Colonic mucosa (tissue), 4 donors: ENCODE data around the gene KLF1. TPM values are rescaled to one million over a fixed set of nuclear protein-coding genes. Genes with fewer than 3 reads are reported as not detected.

Source experiments
- DNase-seq: peaks from one replicate; pipeline ENCODE4 v3.0.0-alpha.2; 2020
- H3K27ac ChIP-seq: fragments of 200-600 bp; one replicate; pipeline ENCODE4 v1.8.0; 2021
- H3K27me3 ChIP-seq: fragments of 200-600 bp; one replicate; pipeline ENCODE4 v1.8.0; 2021
- H3K36me3 ChIP-seq: fragments of 200-600 bp; one replicate; pipeline ENCODE4 v1.8.0; 2021
- H3K4me1 ChIP-seq: fragments of 200-600 bp; one replicate; pipeline ENCODE4 v1.8.0; 2021; ENCODE audit warnings: mild to moderate bottlenecking
- H3K4me3 ChIP-seq: fragments of 200-600 bp; one replicate; pipeline ENCODE4 v1.8.0; 2021
- H3K9ac ChIP-seq, 2 donors: one replicate each; pipeline ENCODE4 v1.7.0; 2013; ENCODE audit warnings: control low read depth in 2 of 2, low read depth in 2 of 2, low read length in 2 of 2
- H3K9me3 ChIP-seq: fragments of 200-600 bp; one replicate; pipeline ENCODE4 v1.8.0; 2021
- intact Hi-C: fragments of 100-400 bp; cut with DNase I; formaldehyde crosslinking; loops from one replicate; pipeline ENCODE4 v1.14.1; 2022
- total RNA-seq, 2 donors: library from RNA; stranded (reverse); fragmentation: NEBNext Ultra II Directional in 1 of 2; extraction: Animal tissue kit (Norgen Biotek cat#: 25700) in 1 of 2; gene quantifications; one replicate each; pipeline ENCODE4 v1.2.1, GENCODE V29; 2021
- TF ChIP-seq, protein P1 (sequence below): fragments of 200-600 bp; IDR thresholded peaks from one replicate; pipeline ENCODE4 v1.8.0; 2022; ENCODE audit warnings: antibody characterized with exemption, mild to moderate bottlenecking
- donor health status: healthy.
- donor health status: DM: no; HTN: no; CAD: no.
- donor health status: DM: no; HTN: no; CAD: no.

Gene KLF1
- total RNA-seq, 2 donors from 2014 or later: 0.25 TPM; not detected in 1

DNA sequence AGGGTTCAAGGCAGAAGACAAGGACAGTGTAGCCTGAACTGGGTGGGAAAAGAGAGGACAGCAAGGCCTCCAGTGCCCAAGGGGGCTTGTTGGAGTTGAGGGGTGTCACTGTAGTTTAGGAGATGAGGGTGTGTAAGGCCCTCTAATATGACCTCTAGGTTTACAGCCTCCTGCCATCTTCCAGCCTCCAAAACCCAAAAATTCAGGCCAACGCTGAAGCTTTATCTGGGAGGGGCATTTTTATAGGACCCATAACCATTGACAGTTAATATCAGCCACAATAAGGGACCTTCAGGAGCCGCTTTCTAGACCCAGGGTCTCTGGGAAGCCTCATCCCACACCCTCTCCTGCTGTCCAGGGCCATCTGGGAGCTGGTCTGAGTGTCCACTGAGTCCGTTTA lies 2.8 kb downstream of the KLF1 start:
- intact Hi-C loops: no loop called here

DNA sequence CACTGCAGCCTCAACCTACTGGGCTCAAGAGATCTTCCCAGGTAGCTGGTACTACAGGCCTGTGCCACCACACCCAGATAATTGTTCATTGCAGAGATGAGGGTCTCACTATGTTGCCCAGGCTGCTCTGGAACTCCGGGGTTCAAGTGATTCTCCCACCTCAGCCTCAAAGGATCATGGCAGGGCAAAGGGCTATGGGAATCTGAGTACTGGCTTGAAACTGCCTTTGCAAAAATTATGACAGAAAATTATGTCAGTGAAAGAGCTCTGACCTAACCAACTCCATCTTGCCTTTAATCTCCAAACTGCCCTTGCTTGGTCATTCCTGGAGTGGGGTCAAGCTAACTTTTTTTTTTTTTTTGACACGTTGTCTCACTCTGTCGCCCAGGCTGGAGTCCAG lies 4.4 kb downstream of the KLF1 start:
- intact Hi-C loops: no loop called here
- Histone ChIP-seq H3K4me1 (no peaks in the 10 kb centered on the region), H3K4me3 (no peak overlapping the region), H3K27me3 (no peaks in the 10 kb centered on the region), H3K9ac (no peak overlapping the region), H3K36me3 (no peaks in the 10 kb centered on the region), H3K27ac (no peak overlapping the region), H3K9me3 (no peaks in the 10 kb centered on the region)
- no peak for DNase-seq
- TF ChIP-seq, protein P1, sequence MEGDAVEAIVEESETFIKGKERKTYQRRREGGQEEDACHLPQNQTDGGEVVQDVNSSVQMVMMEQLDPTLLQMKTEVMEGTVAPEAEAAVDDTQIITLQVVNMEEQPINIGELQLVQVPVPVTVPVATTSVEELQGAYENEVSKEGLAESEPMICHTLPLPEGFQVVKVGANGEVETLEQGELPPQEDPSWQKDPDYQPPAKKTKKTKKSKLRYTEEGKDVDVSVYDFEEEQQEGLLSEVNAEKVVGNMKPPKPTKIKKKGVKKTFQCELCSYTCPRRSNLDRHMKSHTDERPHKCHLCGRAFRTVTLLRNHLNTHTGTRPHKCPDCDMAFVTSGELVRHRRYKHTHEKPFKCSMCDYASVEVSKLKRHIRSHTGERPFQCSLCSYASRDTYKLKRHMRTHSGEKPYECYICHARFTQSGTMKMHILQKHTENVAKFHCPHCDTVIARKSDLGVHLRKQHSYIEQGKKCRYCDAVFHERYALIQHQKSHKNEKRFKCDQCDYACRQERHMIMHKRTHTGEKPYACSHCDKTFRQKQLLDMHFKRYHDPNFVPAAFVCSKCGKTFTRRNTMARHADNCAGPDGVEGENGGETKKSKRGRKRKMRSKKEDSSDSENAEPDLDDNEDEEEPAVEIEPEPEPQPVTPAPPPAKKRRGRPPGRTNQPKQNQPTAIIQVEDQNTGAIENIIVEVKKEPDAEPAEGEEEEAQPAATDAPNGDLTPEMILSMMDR: no peak

More for the DNA sequence above, 2.8 kb downstream of the KLF1 start:
- Histone ChIP-seq H3K27me3 (no peaks in the 10 kb centered on the region), H3K4me1 (no peaks in the 10 kb centered on the region), H3K9ac (no peak overlapping the region), H3K27ac (no peak overlapping the region), H3K9me3 (no peaks in the 10 kb centered on the region), H3K4me3 (no peak overlapping the region), H3K36me3 (no peaks in the 10 kb centered on the region)
- DNase-seq: no peak
- TF ChIP-seq, protein P1: no peak

DNA sequence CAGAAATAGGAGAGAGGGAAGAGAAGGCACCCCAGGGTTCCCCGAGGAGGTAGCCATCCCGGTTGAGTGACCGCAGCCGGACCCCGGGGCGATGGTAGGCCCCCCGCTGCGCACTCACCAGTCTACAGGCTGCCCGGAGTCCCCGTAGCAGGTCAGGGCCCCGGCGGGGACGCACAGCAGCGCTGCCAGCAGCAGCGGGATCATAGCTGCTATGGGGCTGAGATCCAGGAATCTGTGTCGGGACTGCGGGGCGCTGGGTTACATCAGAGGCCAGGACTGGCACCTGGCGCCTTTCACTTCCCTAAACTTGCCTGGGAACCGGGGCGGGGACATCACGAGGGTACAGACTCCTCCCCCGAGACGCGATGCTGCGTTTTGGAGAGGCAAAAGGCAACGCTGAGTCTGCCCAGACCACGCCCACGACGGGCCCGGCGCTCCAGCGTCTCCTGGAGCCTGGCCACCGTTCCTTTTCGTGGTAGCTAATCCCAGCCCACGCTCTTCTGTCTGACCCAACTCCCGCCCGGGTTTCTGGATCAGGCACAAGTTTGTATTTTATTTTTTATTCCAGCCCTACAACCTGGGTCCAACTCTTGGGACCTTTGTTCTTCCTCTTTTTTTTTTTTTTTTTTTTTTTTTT lies 5.7 kb downstream of the KLF1 start, which contains the start of gene DNASE2:
TSS of gene DNASE2 (minus strand) at position 278 of the 637 bp plus-strand sequence. CDS start at position 204, 74 bp downstream.
- H3K27ac ChIP-seq: peak within 1 kb of the TSS; percentile 78
- no peaks in the 10 kb centered on the region for H3K9me3 ChIP-seq
- intact Hi-C loops: no loop called here
- H3K36me3 ChIP-seq: no peaks in the 10 kb centered on the region
- peak; percentile 98 for DNase-seq
- H3K27me3 ChIP-seq: no peaks in the 10 kb centered on the region
- peak within 1 kb of the TSS; percentile 74 to 85 for H3K9ac ChIP-seq
- H3K4me3 ChIP-seq: peak within 1 kb of the TSS; percentile 75
- TF ChIP-seq, protein P1: no peak
- no peaks in the 10 kb centered on the region for H3K4me1 ChIP-seq

DNA sequence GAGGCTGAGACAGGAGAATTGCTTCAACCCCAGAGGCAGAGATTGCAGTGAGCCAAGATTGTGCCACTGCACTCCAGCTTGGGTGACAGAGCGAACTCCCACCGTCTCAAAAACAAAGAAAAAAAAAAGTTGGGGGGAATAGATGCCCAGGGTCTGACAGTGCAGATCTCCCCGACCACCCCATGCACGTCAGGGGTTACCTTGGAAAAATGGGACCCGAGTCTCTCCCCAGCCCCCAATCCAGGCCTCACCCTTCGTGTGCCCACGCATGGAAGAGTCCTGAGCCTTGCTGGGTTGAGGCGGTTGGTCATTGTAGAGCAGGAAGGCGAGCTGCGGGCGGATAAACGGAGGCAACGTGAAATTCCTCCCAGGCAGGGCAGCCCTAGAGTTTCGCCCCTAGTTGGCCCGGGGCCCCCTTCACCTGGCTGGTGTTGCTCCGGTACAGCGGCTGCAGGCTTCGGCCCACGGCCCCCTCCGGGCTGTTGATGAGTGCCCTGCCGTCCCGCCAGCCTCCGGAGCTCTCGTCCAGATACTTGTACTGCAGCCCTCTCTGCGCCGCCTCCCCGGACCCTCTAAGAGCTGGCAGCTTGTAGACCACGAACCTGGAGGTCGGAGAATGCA lies 6.3 kb downstream of the KLF1 start:
- Histone ChIP-seq H3K9ac (peak overlapping the region; percentile 74 to 85), H3K4me3 (peak overlapping the region; percentile 75), H3K36me3 (no peaks in the 10 kb centered on the region), H3K27me3 (no peaks in the 10 kb centered on the region), H3K9me3 (no peaks in the 10 kb centered on the region), H3K4me1 (no peaks in the 10 kb centered on the region), H3K27ac (peak overlapping the region; percentile 78)
- TF ChIP-seq, protein P1: no peak
- DNase-seq: peak; percentile 39
- intact Hi-C loops: no loop called here

DNA sequence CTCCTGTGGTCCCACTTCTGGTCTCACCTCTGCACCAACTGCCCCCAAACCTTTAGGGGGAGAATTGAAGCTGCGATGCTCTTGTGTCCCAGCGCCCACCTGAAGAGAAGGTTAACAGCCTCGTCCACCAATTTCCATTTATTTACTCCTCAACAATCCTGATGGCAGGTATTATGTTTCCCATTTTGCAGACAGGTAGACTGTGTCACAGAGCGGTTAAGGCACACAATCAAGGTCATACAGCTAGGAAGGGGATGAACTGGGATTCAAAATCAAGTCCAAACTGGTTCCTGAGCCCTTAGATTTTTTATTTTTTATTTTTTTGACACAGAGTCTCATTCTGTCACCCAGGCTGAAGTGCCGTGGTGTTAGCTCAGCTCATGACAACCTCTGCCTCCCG lies 11.9 kb downstream of the KLF1 start:
- no peaks in the 10 kb centered on the region for H3K36me3 ChIP-seq
- no peaks in the 10 kb centered on the region for H3K27me3 ChIP-seq
- TF ChIP-seq, protein P1: no peak
- H3K9ac ChIP-seq: no peak overlapping the region
- no peak overlapping the region for H3K4me3 ChIP-seq
- no peaks in the 10 kb centered on the region for H3K9me3 ChIP-seq
- no peaks in the 10 kb centered on the region for H3K4me1 ChIP-seq
- intact Hi-C loops: no loop called here
- H3K27ac ChIP-seq: no peak overlapping the region
- DNase-seq: no peak
